ENCODE measurements around the gene L3MBTL4. TPM values are rescaled to one million over a fixed set of nuclear protein-coding genes. Genes with fewer than 3 reads are reported as not detected.

The L3MBTL4 gene
- total and polyA plus RNA-seq, 9 donors, result 4.2 to 79.1 (median 23.7) TPM

DNA sequence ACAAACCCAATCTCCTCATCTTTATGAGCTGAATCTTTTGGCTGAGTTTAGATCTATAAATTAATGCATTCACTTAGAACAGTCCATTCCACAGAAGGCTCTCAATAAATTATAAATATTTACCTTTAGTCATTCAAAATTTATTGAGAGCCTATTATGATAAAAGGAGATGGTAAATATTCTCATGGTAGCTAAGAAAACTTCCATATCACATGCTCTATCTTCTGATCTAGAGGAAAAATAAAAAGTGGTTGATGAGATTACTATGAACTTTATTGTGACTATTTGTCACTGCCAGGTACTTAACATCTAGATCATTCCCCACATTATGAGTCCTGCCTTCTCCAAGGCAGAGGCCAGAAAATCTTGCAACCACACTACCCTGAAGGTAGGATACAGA is 62.4 kb downstream of the L3MBTL4 start:
- Histone ChIP-seq H3K4me1 (ENCODE audit: insufficient read depth) (no peaks in the 10 kb centered on the region), H3K4me3 (no peak overlapping the region), H3K9me3 (no peaks in the 10 kb centered on the region), H3K27me3 (no peaks in the 10 kb centered on the region), H3K27ac (no peak overlapping the region), H3K36me3 (no peaks in the 10 kb centered on the region)
- DNase-seq, result no peak
- no peak for TF ChIP-seq EP300 (IDR thresholded peaks at IDR 0.05)
- no peak for TF ChIP-seq POLR2A (IDR thresholded peaks at IDR 0.05)
- TF ChIP-seq, protein P1, sequence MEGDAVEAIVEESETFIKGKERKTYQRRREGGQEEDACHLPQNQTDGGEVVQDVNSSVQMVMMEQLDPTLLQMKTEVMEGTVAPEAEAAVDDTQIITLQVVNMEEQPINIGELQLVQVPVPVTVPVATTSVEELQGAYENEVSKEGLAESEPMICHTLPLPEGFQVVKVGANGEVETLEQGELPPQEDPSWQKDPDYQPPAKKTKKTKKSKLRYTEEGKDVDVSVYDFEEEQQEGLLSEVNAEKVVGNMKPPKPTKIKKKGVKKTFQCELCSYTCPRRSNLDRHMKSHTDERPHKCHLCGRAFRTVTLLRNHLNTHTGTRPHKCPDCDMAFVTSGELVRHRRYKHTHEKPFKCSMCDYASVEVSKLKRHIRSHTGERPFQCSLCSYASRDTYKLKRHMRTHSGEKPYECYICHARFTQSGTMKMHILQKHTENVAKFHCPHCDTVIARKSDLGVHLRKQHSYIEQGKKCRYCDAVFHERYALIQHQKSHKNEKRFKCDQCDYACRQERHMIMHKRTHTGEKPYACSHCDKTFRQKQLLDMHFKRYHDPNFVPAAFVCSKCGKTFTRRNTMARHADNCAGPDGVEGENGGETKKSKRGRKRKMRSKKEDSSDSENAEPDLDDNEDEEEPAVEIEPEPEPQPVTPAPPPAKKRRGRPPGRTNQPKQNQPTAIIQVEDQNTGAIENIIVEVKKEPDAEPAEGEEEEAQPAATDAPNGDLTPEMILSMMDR (IDR thresholded peaks at IDR 0.05), result no peak
- intact Hi-C loops (cut with DNase I), result no loop called here

DNA sequence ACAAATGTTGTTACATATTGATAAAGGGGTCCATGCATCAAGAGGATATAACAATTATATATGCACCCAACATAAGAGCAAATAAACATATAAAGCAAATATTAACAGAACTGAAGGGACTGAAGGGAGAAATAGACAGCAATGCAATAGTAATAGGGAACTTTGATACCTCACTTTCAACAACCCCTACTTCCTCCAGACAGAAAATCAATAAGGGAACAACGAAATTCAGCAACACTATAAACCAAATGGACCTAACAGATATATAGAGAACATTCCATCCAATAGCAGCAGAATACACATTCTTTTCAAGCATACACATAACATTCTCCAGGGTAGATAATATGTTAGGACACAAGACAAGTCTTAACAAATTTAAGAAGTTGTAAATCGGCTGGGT is 71.7 kb downstream of the L3MBTL4 start:
- TF ChIP-seq, protein P1 (IDR thresholded peaks at IDR 0.05), result no peak
- TF ChIP-seq EP300 (IDR thresholded peaks at IDR 0.05) (no peak), POLR2A (IDR thresholded peaks at IDR 0.05) (no peak)
- H3K36me3 ChIP-seq, result no peaks in the 10 kb centered on the region
- intact Hi-C loops (cut with DNase I), result no loop called here
- H3K27me3 ChIP-seq, result peaks cover 2% of the 10 kb centered on the region
- H3K9me3 ChIP-seq, result no peaks in the 10 kb centered on the region
- DNase-seq, result no peak
- H3K27ac ChIP-seq, result no peak overlapping the region
- 68 to 94% (median 73%) methylated on average over 2 of the region's 2 CpGs for WGBS, 3 donors
- H3K4me1 ChIP-seq (ENCODE audit: insufficient read depth), result no peaks in the 10 kb centered on the region
- H3K4me3 ChIP-seq, result no peak overlapping the region

DNA sequence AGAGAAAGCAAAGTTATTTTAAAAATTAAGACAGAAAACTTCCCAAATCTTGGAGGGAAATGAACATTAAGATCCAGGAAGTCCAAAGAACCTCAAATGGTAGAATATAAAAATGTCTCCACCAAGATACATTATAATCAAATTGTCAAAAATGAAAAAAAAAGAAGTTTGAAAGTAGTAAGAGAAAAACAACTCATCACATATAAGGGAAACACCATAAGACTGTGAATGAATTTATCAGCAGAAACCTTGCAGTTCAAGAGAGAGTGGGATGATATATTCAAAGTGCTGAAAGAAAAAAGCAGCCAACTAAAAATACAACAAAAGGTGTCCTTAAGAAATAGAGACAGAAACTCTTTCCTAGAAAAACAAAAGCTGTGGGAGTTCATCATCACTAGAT is 73.0 kb downstream of the L3MBTL4 start:
- Histone ChIP-seq H3K27me3 (peaks cover 2% of the 10 kb centered on the region), H3K4me3 (no peak overlapping the region), H3K27ac (no peak overlapping the region), H3K9me3 (no peaks in the 10 kb centered on the region), H3K4me1 (ENCODE audit: insufficient read depth) (no peaks in the 10 kb centered on the region), H3K36me3 (no peaks in the 10 kb centered on the region)
- intact Hi-C loops (cut with DNase I), result no loop called here
- TF ChIP-seq, protein P1 (IDR thresholded peaks at IDR 0.05), result no peak
- no peak for TF ChIP-seq POLR2A (IDR thresholded peaks at IDR 0.05)
- TF ChIP-seq EP300 (IDR thresholded peaks at IDR 0.05), result no peak
- DNase-seq, result no peak

DNA sequence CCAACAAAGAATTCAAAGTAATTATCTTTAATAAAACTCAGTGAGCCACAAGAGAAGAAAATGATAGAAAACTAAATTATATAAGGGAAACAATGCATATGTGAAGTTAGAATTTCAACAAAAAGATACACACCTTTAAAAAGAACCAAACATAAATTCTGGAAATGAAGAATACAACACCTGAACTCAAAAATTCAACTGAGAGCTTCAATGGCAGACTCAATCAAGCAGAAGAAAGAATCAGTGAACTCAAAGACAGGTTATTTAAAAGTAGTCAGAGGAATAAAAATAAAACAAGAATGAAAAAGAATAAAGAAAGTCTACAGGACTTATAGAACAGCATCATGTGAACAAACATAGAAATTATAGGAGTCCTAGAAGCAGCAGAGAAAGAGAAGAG is 73.4 kb downstream of the L3MBTL4 start:
- TF ChIP-seq EP300 (IDR thresholded peaks at IDR 0.05) (no peak), POLR2A (IDR thresholded peaks at IDR 0.05) (no peak)
- TF ChIP-seq, protein P1 (IDR thresholded peaks at IDR 0.05), result no peak

DNA sequence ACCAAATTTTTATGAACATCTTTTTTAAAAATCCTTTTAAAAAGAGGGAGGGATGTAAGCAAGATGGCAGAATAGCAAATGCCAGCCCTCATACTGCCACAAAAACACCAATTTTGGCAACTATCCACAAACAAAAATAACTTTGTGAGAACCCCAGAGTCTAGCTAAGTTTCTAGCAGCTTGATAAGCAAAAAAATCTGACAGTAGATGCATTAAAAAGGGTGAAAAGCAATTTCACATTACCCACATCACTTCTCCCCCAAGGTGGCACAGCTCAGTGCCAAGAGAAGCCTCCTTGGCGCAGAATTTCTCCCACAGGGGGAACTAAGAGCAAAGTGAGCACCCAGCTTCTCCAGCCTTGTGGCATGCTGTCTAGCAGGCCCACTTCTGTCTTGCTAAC is 74.6 kb downstream of the L3MBTL4 start:
- TF ChIP-seq POLR2A (IDR thresholded peaks at IDR 0.05) (no peak), EP300 (IDR thresholded peaks at IDR 0.05) (no peak)
- TF ChIP-seq, protein P1 (IDR thresholded peaks at IDR 0.05), result no peak
- DNase-seq, result no peak
- intact Hi-C loops (cut with DNase I), result no loop called here
- no peak overlapping the region for H3K4me3 ChIP-seq
- no peaks in the 10 kb centered on the region for H3K4me1 ChIP-seq (ENCODE audit: insufficient read depth)
- H3K27me3 ChIP-seq, result peaks cover 2% of the 10 kb centered on the region
- H3K9me3 ChIP-seq, result no peaks in the 10 kb centered on the region
- H3K36me3 ChIP-seq, result no peaks in the 10 kb centered on the region
- 83 to 93% (median 84%) methylated on average over 1 of the region's 1 CpG for WGBS, 3 donors
- no peak overlapping the region for H3K27ac ChIP-seq

More for the DNA sequence above, 73.4 kb downstream of the L3MBTL4 start:
- Histone ChIP-seq H3K36me3 (no peaks in the 10 kb centered on the region), H3K4me1 (ENCODE audit: insufficient read depth) (no peaks in the 10 kb centered on the region), H3K27me3 (peaks cover 2% of the 10 kb centered on the region), H3K4me3 (no peak overlapping the region), H3K27ac (no peak overlapping the region), H3K9me3 (no peaks in the 10 kb centered on the region)
- intact Hi-C loops (cut with DNase I), result no loop called here
- DNase-seq, result no peak
